ENCODE data around the gene EPHX1. TPM values are rescaled to one million over a fixed set of nuclear protein-coding genes. Genes with fewer than 3 reads are reported as not detected.

Gene EPHX1
- total and polyA plus RNA-seq, 10 of the 15 experiments (the other 5 are each of a cell fraction or from before 2014, with no cell fraction given) = 0.33 to 2.9 (median 0.78) TPM; not detected in 2

- TF ChIP-seq IRF4 (IDR thresholded peaks at IDR 0.05; ENCODE audit: low read depth, low read length) (no peak), CREM (IDR thresholded peaks at IDR 0.05; ENCODE audit: low read depth) (no peak)
These were observed 41.1 kb upstream of the EPHX1 start (continued) for GRCh38 chr1:225768662-225769426.

GRCh38 chr1:225769687-225770086 is 40.2 kb upstream of the EPHX1 start:
- 61% methylated on average over 5 of the region's 5 CpGs for WGBS (ENCODE audit: insufficient coverage, insufficient replicate concordance, low lambda C conversion rate, missing lambda C conversion rate)
- TF ChIP-seq RUNX3 (IDR thresholded peaks at IDR 0.05; ENCODE audit: low read length) (no peak), YBX1 (IDR thresholded peaks at IDR 0.05) (no peak)
- no peak overlapping the region for H3K27ac ChIP-seq (ENCODE audit: control insufficient read depth, insufficient read depth)
- H3K27me3 ChIP-seq (replicated peaks in 1 of 2; ENCODE audit: control insufficient read depth in 2 of 2, insufficient read depth in 2 of 2, low read length in 1 of 2) = no peaks in the 10 kb centered on the region
- no peak overlapping the region for H3K4me2 ChIP-seq (ENCODE audit: control insufficient read depth, insufficient read depth)
- no peak overlapping the region for H3K9ac ChIP-seq (ENCODE audit: control insufficient read depth, insufficient read depth, low read length)
- ChIA-PET SMC1A (ENCODE audit: uncharacterized antibody, unreplicated experiment) (interaction anchor here (1.0 to 2.3 kb wide), 3 partner anchors 8 to 291 kb away, joined by 4 to 9 read pairs (median 4); partner anchors contain the start of gene SRP9), CTCF (interaction anchor here (0.6 to 8.4 kb wide), 5 partner anchors 7 to 205 kb away, joined by 3 to 57 read pairs (median 4); partner anchors contain the start of gene SRP9), POLR2A (interaction anchor here (0.6 kb wide), 1 partner anchor 1359 kb away, joined by 4 read pairs; no protein-coding TSS in a partner anchor), RAD21 (ENCODE audit: unreplicated experiment) (interaction anchor here (0.9 to 2.9 kb wide), 2 partner anchors 8 to 142 kb away, joined by 3 to 9 read pairs; partner anchors contain the start of gene SRP9)
- no peak for FAIRE-seq
- no peak for ATAC-seq
- in situ Hi-C loops (cut with MboI) (loop anchor here (10.0 kb wide), 1 partner anchor 295 kb away; no protein-coding TSS in a partner anchor), intact Hi-C loops (cut with micrococcal nuclease; ENCODE audit: unreplicated experiment) (loop anchor here (5.0 to 10.0 kb wide), 2 partner anchors 217 to 345 kb away; no protein-coding TSS in a partner anchor)
- H3K4me3 ChIP-seq = no peak overlapping the region
- H3K79me2 ChIP-seq (ENCODE audit: control insufficient read depth, insufficient read depth, low read length) = no peaks in the 10 kb centered on the region
- H2AFZ ChIP-seq (ENCODE audit: control insufficient read depth, low read depth, low read length) = no peak overlapping the region
- no peaks in the 10 kb centered on the region; the same call in 2 of the 3 replicates for H3K9me3 ChIP-seq (replicated peaks; ENCODE audit: control insufficient read depth, insufficient read depth, low read length)
- DNase-seq (ENCODE audit: low read depth, low spot score) = no peak
- no peaks in the 10 kb centered on the region for H4K20me1 ChIP-seq (ENCODE audit: control insufficient read depth, insufficient read depth)
- H3K36me3 ChIP-seq (ENCODE audit: control insufficient read depth in 2 of 2, insufficient read depth in 2 of 2, low read length in 1 of 2) = no peaks in the 10 kb centered on the region
- no TSS peak for BruUV-seq (replicated peaks)
- peaks cover 2% of the 10 kb centered on the region for H3K4me1 ChIP-seq (ENCODE audit: control insufficient read depth, insufficient read depth, low read length)
